Adrenal gland (tissue), 5 donors: ENCODE measurements around the gene ZBTB32.

Experiments used
- CTCF ChIP-seq, 6 experiments: fragments of 450-650 bp in 4 of 6; fragments of 200-600 bp in 2 of 6; sonication (generic) in 1 of 6; IDR thresholded peaks; 1 replicate in 5 of 6; 2 replicates in 1 of 6; pipeline versions ENCODE4 v1.5.1 to v1.8.0; 2016 to 2021; ENCODE audit warnings: antibody characterized with exemption in 6 of 6, mild to moderate bottlenecking in 2 of 6, moderate library complexity in 1 of 6
- POLR2A ChIP-seq, 2 donors: fragments of 450-650 bp; IDR thresholded peaks; one replicate each; pipeline ENCODE4 v1.6.1; 2017; ENCODE audit warnings: antibody characterized with exemption in 2 of 2, mild to moderate bottlenecking in 2 of 2, moderate library complexity in 1 of 2
- donor health status: DM: no; HTN: no; CAD: no.

- TF ChIP-seq CTCF (IDR thresholded peaks at IDR 0.05) (no peak), POLR2A (IDR thresholded peaks at IDR 0.05) (no peak)
These were observed 38.8 kb upstream of the ZBTB32 start for GRCh38 chr19:35665604-35666003.
